ENCODE results near the gene HSD17B12.

HSD17B12 gene

GRCh38 chr11:43699870-43700269 lies 19.3 kb downstream of the HSD17B12 start:
- DNase-seq (ENCODE audit: low spot score): no peak
- TF ChIP-seq CTCF (IDR thresholded peaks at IDR 0.05; ENCODE audit: extremely low read depth, missing control alignments): no peak

DNA sequence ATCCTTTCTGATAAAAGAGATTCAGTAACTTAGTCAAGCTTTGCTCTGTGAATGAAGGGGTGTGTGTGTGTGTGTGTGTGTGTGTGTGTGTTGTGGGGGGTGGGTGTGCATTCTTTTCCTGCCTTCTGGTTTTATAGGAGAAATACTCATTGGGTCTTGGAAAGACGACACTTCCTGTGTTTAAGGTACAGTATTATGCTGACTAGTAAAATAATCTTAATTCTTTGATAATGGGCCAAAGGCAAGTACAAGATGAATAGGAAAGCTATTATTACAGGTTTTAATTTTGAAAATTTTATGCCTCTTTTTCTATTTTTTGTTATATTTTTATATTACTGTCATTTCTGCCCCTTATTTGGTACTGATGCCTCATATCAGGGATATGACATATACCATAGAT lies 26.1 kb downstream of the HSD17B12 start:
- no peak for TF ChIP-seq CTCF (IDR thresholded peaks at IDR 0.05; ENCODE audit: extremely low read depth, missing control alignments)
- DNase-seq (ENCODE audit: low spot score): no peak

- TF ChIP-seq CTCF (IDR thresholded peaks at IDR 0.05; ENCODE audit: extremely low read depth, missing control alignments): no peak
- no peak for DNase-seq (ENCODE audit: low spot score)
Measured at GRCh38 chr11:43708776-43709175, 28.2 kb downstream of the HSD17B12 start.

DNA sequence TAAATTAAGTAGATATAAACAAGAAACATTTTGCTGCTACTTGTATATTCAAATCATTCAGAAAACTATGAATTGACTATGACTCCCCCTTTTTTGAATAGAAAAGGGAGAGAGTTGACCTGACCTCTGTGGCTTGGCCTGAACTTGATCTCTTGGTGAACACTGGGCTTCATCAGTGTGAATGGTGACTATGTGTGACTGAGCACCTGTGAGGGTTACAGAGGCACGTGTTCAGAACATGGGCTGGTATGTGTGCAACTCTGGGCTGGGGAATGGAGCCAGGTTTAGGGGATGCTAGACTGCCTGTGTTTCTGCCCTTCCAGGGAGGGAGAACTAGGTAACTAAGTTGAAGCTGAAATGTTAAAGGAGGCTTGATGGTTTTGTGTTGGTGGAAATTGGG lies 29.2 kb downstream of the HSD17B12 start:
- TF ChIP-seq CTCF (IDR thresholded peaks at IDR 0.05; ENCODE audit: extremely low read depth, missing control alignments): no peak
- DNase-seq (ENCODE audit: low spot score): no peak

DNA sequence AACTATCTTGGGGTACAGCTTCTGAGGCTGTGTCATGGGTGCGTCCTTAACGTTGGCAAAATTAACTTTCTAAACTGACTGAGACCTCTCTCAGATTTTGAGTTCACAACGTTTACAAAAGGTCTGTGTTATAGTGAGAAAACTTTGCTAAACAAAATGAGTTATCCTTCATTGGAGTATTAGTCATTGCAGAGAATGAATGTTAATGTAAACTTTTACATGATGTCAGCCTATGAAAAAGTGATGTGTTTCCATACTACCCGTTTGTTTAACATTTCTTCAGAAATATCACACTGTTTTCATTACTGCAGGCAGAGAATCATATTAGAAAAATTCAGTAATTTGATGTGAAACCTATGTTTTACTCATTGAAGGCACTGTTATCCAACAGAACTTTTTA lies 32.1 kb downstream of the HSD17B12 start:
- TF ChIP-seq CTCF (IDR thresholded peaks at IDR 0.05; ENCODE audit: extremely low read depth, missing control alignments): no peak
- no peak for DNase-seq (ENCODE audit: low spot score)

- DNase-seq (ENCODE audit: low spot score): no peak
- no peak for TF ChIP-seq CTCF (IDR thresholded peaks at IDR 0.05; ENCODE audit: extremely low read depth, missing control alignments)
Measured at GRCh38 chr11:43718373-43718772, 37.8 kb downstream of the HSD17B12 start.

DNA sequence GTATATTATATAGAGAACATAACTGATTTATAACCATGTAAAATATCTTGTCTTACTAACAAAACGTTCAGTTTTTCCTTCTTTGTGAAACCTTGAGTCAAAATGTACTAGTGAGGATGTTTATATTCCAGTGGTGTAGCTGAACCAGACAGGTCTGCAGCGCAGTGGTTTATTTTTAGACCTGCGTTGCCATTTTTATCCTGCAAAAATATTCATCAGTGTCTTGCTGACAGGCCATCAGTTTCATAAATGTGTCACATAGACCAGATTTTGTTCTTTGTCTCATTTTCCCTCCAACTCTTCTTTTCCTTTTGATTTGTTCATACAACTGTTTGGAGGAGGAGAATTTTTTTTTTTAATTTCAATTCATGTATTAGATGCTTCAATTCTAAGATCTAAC lies 43.1 kb downstream of the HSD17B12 start:
- DNase-seq (ENCODE audit: low spot score): no peak
- TF ChIP-seq CTCF (IDR thresholded peaks at IDR 0.05; ENCODE audit: extremely low read depth, missing control alignments): no peak
